Lung (tissue), 12 donors: Measurements from ENCODE around the gene SIK3. TPM values are rescaled to one million over a fixed set of nuclear protein-coding genes. Genes with fewer than 3 reads are reported as not detected.

ENCODE experiments used
- ATAC-seq: fragments of 200-7000 bp; cut with Tn5 transposase; one replicate; pipeline ENCODE4 v1.9.1; 2020; ENCODE audit warnings: moderate number of reproducible peaks; ENCODE audit not compliant: insufficient read depth, low FRiP score
- DNase-seq, 3 donors: peaks; one replicate each; pipeline ENCODE4 v3.0.0-alpha.2; 2013 to 2017
- H3K27ac ChIP-seq, 2 donors: one replicate each; pipeline ENCODE4 v1.5.1; 2013; ENCODE audit warnings: mild to moderate bottlenecking in 2 of 2, moderate library complexity in 2 of 2, control low read depth in 1 of 2, inconsistent platforms in 1 of 2, low read depth in 1 of 2, low read length in 1 of 2
- H3K27me3 ChIP-seq, 3 donors: one replicate each; pipeline ENCODE4 v1.5.1; 2013; ENCODE audit warnings: low read length in 2 of 3; ENCODE audit not compliant: control insufficient read depth in 3 of 3, insufficient read depth in 3 of 3
- H3K36me3 ChIP-seq, 4 donors: one replicate each; pipeline ENCODE4 v1.5.1; 2013; ENCODE audit warnings: low read length in 4 of 4, mild to moderate bottlenecking in 1 of 4, moderate library complexity in 1 of 4; ENCODE audit not compliant: control insufficient read depth in 4 of 4, insufficient read depth in 4 of 4
- H3K4me1 ChIP-seq, 5 donors: one replicate each; pipeline ENCODE4 v1.5.1; 2013; ENCODE audit warnings: low read length in 5 of 5, mild to moderate bottlenecking in 2 of 5, moderate library complexity in 1 of 5; ENCODE audit not compliant: control insufficient read depth in 5 of 5, insufficient read depth in 5 of 5
- H3K4me3 ChIP-seq: one replicate; pipeline ENCODE4 v1.5.1; 2013; ENCODE audit warnings: mild to moderate bottlenecking, control low read depth, moderate library complexity
- H3K9ac ChIP-seq, 2 donors: one replicate each; pipeline ENCODE4 v1.5.1; 2013; ENCODE audit warnings: low read length in 2 of 2, control low read depth in 1 of 2; ENCODE audit not compliant: insufficient read depth in 1 of 2
- H3K9me3 ChIP-seq, 4 donors: one replicate each; pipeline ENCODE4 v1.5.1; 2013; ENCODE audit warnings: low read length in 3 of 4, mild to moderate bottlenecking in 1 of 4, moderate library complexity in 1 of 4; ENCODE audit not compliant: control insufficient read depth in 4 of 4, insufficient read depth in 3 of 4
- WGBS, 2 donors: extraction: QIAGEN DNeasy Blood & Tissue Kit; methylation state at CpG; one replicate each; pipeline ENCODE4 v1.1.7; 2013; 5-methylcytosine and 5-hydroxymethylcytosine counted together
- polyA plus RNA-seq, 2 donors: library from polyadenylated mRNA; stranded (reverse); fragments of 200-250 nt; gene quantifications; one replicate each; pipeline ENCODE4 v1.2.1, GENCODE V29; 2013
- total RNA-seq, 2 donors: library from RNA; depleted of rRNA in 1 of 2; stranded (reverse); fragments of >200 nt in 1 of 2; gene quantifications; one replicate each; pipeline ENCODE4 v1.2.1, GENCODE V29; 2014 to 2021
- TF ChIP-seq, protein P1 (sequence below): IDR thresholded peaks from 2 replicates; pipeline ENCODE4 v1.5.1; 2012; ENCODE audit warnings: mild to moderate bottlenecking; ENCODE audit errors: control extremely low read depth, extremely low read depth
- donor health status: control.
- donor health status: control.
- donor health status: Bipolar disorder and iron deficiency.
- donor health status: healthy.
- donor health status: DM: yes; HTN: yes; CAD: no.

SIK3 gene
- total and polyA plus RNA-seq, 4 donors, result 9.0 to 43.4 (median 29.6) TPM

- peaks cover 0 to 8% (median 5%) of the 10 kb centered on the region in 4 donors for H3K36me3 ChIP-seq
- H3K9ac ChIP-seq, result no peak overlapping the region
- no peak overlapping the region for H3K27ac ChIP-seq
- H3K4me1 ChIP-seq, result peaks cover 0 to 9% (median 3%) of the 10 kb centered on the region in 5 donors
- no peaks in the 10 kb centered on the region for H3K27me3 ChIP-seq
- DNase-seq (peak in 1 of 3 donors; percentile 34), ATAC-seq (no peak)
- WGBS, 2 donors, result 84 to 96% methylated on average over 4 of the region's 4 CpGs
- no peak overlapping the region for H3K4me3 ChIP-seq
- TF ChIP-seq, protein P1, sequence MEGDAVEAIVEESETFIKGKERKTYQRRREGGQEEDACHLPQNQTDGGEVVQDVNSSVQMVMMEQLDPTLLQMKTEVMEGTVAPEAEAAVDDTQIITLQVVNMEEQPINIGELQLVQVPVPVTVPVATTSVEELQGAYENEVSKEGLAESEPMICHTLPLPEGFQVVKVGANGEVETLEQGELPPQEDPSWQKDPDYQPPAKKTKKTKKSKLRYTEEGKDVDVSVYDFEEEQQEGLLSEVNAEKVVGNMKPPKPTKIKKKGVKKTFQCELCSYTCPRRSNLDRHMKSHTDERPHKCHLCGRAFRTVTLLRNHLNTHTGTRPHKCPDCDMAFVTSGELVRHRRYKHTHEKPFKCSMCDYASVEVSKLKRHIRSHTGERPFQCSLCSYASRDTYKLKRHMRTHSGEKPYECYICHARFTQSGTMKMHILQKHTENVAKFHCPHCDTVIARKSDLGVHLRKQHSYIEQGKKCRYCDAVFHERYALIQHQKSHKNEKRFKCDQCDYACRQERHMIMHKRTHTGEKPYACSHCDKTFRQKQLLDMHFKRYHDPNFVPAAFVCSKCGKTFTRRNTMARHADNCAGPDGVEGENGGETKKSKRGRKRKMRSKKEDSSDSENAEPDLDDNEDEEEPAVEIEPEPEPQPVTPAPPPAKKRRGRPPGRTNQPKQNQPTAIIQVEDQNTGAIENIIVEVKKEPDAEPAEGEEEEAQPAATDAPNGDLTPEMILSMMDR, result no peak
- no peaks in the 10 kb centered on the region for H3K9me3 ChIP-seq
Measured at GRCh38 chr11:116955949-116956348, 142.3 kb downstream of the SIK3 start.

DNA sequence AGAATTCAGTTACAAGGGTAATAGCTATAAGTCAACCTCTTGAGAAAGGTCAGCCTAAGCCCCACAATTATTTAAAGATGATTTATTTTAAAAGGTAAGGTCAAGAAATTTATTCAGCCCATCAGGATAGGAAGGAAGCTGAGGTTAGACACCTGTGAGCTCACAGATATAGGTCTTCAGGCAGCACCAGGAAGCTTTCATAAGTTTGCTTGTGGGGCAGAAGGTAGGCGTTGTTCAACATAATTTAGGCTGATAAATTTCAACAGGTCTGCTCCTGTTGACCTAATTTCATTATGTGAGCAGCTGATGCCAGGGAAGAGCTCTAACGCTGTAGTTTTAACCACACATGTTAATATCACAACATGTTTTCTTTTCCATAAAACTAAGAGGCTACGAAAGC, 142.7 kb downstream of the SIK3 start:
- TF ChIP-seq, protein P1, result no peak
- no peak for DNase-seq

DNA sequence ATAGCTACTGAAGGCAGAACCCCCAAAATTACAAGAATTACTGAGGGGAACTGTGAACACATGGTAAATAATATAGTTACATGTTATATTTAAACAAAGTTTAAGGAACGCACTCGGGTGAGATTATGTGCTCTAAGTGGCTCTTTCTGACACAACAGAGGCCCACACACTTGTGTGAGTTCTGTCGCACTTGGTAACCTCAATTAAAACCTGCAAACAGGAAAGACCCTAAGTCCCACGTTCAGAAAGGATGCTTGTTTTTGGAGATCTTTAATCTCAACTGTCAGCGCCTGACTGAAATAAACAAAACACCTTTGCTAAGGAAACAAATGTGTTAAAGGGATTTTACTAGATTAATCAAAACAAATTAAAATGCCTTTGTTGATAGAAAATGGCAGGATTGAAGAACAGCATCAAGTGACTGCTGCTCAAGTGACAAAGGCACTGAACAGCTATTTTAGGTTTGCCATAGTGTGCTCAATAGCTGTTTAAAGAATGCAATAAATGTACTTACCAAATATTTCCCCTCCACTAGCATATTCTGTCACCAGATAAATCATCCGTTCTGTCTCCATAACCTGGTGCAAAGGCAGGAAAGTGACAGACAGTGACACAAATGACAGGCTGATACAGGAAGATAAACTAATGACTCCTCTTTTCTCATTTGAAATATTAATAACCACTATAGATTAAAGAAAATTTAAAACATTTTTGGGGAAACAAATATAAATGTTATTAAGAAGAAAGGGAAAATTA, 144.5 kb downstream of the SIK3 start:
- H3K36me3 ChIP-seq, result peaks cover 0 to 22% (median 10%) of the 10 kb centered on the region in 4 donors
- H3K9me3 ChIP-seq, result no peaks in the 10 kb centered on the region
- no peak overlapping the region for H3K27ac ChIP-seq
- H3K27me3 ChIP-seq, result no peaks in the 10 kb centered on the region
- 73 to 75% methylated on average over 6 of the region's 6 CpGs for WGBS, 2 donors
- TF ChIP-seq, protein P1, result no peak
- DNase-seq (no peak), ATAC-seq (no peak)
- peaks cover 0 to 5% (median 0%) of the 10 kb centered on the region in 5 donors for H3K4me1 ChIP-seq
- H3K9ac ChIP-seq, result no peak overlapping the region
- H3K4me3 ChIP-seq, result no peak overlapping the region

More for the DNA sequence above, 142.7 kb downstream of the SIK3 start:
- no peak overlapping the region for H3K4me3 ChIP-seq
- ATAC-seq, result no peak
- no peak overlapping the region for H3K9ac ChIP-seq
- H3K9me3 ChIP-seq, result no peaks in the 10 kb centered on the region
- H3K27me3 ChIP-seq, result no peaks in the 10 kb centered on the region
- peaks cover 0 to 5% (median 0%) of the 10 kb centered on the region in 5 donors for H3K4me1 ChIP-seq
- H3K36me3 ChIP-seq, result peaks cover 0 to 8% (median 7%) of the 10 kb centered on the region in 4 donors
- 66 to 83% methylated on average over 3 of the region's 3 CpGs for whole genome bisulfite sequencing, 2 donors
- no peak overlapping the region for H3K27ac ChIP-seq
